ENCODE results near the gene MEGF9.

DNA sequence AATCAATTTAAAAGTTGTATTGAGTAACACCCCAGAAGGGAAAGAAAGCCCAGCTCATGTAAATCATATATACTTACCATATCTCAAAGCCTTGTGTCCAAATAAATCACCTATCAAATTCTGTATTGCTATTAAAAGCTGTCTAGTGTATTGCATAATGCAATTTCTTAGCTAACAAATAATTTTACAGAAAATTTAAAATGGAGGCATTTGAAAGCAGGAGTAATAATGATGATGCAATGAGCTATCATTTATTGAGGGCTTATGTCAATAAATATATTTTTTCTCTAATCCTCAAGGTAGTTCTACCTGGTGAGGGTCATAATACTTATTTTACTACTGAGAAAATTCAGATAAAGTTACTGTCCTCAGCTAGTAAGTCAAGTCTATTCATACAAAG lies 91.5 kb downstream of the MEGF9 start:
- TF ChIP-seq POLR2A (IDR thresholded peaks at IDR 0.05), result no peak
- TF ChIP-seq CTCF (IDR thresholded peaks at IDR 0.05), result no peak

All from adrenal gland (tissue), 5 donors.